ENCODE data around the gene SPACA5B.
"Not testable (repeated sequence)": the region's sequence is repeated elsewhere in the genome, so short reads cannot be mapped to it uniquely, and the experiment has no call there.

DNA sequence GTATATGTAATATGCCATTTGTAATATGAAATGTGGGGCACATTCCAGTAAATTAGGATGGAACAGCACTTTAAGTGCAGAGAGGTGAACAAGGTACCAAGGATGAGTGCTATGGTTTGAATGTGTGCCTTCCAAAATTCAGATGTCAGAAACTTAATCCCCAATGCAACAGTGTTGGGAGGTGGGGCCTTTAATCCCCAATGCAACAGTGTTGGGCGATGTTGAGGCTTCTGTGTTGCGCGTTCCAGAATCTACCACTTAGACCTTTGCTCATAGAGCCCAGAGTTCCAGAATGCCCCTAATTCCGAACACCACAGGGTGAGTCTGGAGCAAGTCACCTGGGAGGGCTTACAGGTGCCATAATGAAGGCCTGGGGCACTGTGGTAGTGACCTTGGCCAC is at the start of gene SPACA5B:
- TF ChIP-seq, protein P1, sequence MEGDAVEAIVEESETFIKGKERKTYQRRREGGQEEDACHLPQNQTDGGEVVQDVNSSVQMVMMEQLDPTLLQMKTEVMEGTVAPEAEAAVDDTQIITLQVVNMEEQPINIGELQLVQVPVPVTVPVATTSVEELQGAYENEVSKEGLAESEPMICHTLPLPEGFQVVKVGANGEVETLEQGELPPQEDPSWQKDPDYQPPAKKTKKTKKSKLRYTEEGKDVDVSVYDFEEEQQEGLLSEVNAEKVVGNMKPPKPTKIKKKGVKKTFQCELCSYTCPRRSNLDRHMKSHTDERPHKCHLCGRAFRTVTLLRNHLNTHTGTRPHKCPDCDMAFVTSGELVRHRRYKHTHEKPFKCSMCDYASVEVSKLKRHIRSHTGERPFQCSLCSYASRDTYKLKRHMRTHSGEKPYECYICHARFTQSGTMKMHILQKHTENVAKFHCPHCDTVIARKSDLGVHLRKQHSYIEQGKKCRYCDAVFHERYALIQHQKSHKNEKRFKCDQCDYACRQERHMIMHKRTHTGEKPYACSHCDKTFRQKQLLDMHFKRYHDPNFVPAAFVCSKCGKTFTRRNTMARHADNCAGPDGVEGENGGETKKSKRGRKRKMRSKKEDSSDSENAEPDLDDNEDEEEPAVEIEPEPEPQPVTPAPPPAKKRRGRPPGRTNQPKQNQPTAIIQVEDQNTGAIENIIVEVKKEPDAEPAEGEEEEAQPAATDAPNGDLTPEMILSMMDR (conservative IDR thresholded peaks at IDR 0.05; ENCODE audit: low read depth in 2 of 2) = not testable (repeated sequence)
- TF ChIP-seq EZH2phosphoT487 (IDR thresholded peaks at IDR 0.05; ENCODE audit: unreplicated experiment); NANOG (IDR thresholded peaks at IDR 0.05; ENCODE audit: borderline replicate concordance); POLR2AphosphoS5 (IDR thresholded peaks at IDR 0.05; ENCODE audit: low read depth); EZH2 (IDR thresholded peaks at IDR 0.05; ENCODE audit: low read depth, unreplicated experiment); JUNB (IDR thresholded peaks at IDR 0.05; ENCODE audit: unreplicated experiment); ZNF331 (CRISPR knock-in tag; IDR thresholded peaks at IDR 0.05; ENCODE audit: low read depth); CREB1 (CRISPR knock-in tag; IDR thresholded peaks at IDR 0.05; ENCODE audit: low read depth); STAT1 (IDR thresholded peaks at IDR 0.05; ENCODE audit: unreplicated experiment); ZNF114 (CRISPR knock-in tag; IDR thresholded peaks at IDR 0.05): not testable (repeated sequence)
- TF ChIP-seq, protein P2, sequence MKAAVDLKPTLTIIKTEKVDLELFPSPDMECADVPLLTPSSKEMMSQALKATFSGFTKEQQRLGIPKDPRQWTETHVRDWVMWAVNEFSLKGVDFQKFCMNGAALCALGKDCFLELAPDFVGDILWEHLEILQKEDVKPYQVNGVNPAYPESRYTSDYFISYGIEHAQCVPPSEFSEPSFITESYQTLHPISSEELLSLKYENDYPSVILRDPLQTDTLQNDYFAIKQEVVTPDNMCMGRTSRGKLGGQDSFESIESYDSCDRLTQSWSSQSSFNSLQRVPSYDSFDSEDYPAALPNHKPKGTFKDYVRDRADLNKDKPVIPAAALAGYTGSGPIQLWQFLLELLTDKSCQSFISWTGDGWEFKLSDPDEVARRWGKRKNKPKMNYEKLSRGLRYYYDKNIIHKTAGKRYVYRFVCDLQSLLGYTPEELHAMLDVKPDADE (IDR thresholded peaks at IDR 0.05) = not testable (repeated sequence)
- TF ChIP-seq, protein P3, sequence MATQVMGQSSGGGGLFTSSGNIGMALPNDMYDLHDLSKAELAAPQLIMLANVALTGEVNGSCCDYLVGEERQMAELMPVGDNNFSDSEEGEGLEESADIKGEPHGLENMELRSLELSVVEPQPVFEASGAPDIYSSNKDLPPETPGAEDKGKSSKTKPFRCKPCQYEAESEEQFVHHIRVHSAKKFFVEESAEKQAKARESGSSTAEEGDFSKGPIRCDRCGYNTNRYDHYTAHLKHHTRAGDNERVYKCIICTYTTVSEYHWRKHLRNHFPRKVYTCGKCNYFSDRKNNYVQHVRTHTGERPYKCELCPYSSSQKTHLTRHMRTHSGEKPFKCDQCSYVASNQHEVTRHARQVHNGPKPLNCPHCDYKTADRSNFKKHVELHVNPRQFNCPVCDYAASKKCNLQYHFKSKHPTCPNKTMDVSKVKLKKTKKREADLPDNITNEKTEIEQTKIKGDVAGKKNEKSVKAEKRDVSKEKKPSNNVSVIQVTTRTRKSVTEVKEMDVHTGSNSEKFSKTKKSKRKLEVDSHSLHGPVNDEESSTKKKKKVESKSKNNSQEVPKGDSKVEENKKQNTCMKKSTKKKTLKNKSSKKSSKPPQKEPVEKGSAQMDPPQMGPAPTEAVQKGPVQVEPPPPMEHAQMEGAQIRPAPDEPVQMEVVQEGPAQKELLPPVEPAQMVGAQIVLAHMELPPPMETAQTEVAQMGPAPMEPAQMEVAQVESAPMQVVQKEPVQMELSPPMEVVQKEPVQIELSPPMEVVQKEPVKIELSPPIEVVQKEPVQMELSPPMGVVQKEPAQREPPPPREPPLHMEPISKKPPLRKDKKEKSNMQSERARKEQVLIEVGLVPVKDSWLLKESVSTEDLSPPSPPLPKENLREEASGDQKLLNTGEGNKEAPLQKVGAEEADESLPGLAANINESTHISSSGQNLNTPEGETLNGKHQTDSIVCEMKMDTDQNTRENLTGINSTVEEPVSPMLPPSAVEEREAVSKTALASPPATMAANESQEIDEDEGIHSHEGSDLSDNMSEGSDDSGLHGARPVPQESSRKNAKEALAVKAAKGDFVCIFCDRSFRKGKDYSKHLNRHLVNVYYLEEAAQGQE (IDR thresholded peaks at IDR 0.05; ENCODE audit: unreplicated experiment) = not testable (repeated sequence)
- TF ChIP-seq, protein P4, sequence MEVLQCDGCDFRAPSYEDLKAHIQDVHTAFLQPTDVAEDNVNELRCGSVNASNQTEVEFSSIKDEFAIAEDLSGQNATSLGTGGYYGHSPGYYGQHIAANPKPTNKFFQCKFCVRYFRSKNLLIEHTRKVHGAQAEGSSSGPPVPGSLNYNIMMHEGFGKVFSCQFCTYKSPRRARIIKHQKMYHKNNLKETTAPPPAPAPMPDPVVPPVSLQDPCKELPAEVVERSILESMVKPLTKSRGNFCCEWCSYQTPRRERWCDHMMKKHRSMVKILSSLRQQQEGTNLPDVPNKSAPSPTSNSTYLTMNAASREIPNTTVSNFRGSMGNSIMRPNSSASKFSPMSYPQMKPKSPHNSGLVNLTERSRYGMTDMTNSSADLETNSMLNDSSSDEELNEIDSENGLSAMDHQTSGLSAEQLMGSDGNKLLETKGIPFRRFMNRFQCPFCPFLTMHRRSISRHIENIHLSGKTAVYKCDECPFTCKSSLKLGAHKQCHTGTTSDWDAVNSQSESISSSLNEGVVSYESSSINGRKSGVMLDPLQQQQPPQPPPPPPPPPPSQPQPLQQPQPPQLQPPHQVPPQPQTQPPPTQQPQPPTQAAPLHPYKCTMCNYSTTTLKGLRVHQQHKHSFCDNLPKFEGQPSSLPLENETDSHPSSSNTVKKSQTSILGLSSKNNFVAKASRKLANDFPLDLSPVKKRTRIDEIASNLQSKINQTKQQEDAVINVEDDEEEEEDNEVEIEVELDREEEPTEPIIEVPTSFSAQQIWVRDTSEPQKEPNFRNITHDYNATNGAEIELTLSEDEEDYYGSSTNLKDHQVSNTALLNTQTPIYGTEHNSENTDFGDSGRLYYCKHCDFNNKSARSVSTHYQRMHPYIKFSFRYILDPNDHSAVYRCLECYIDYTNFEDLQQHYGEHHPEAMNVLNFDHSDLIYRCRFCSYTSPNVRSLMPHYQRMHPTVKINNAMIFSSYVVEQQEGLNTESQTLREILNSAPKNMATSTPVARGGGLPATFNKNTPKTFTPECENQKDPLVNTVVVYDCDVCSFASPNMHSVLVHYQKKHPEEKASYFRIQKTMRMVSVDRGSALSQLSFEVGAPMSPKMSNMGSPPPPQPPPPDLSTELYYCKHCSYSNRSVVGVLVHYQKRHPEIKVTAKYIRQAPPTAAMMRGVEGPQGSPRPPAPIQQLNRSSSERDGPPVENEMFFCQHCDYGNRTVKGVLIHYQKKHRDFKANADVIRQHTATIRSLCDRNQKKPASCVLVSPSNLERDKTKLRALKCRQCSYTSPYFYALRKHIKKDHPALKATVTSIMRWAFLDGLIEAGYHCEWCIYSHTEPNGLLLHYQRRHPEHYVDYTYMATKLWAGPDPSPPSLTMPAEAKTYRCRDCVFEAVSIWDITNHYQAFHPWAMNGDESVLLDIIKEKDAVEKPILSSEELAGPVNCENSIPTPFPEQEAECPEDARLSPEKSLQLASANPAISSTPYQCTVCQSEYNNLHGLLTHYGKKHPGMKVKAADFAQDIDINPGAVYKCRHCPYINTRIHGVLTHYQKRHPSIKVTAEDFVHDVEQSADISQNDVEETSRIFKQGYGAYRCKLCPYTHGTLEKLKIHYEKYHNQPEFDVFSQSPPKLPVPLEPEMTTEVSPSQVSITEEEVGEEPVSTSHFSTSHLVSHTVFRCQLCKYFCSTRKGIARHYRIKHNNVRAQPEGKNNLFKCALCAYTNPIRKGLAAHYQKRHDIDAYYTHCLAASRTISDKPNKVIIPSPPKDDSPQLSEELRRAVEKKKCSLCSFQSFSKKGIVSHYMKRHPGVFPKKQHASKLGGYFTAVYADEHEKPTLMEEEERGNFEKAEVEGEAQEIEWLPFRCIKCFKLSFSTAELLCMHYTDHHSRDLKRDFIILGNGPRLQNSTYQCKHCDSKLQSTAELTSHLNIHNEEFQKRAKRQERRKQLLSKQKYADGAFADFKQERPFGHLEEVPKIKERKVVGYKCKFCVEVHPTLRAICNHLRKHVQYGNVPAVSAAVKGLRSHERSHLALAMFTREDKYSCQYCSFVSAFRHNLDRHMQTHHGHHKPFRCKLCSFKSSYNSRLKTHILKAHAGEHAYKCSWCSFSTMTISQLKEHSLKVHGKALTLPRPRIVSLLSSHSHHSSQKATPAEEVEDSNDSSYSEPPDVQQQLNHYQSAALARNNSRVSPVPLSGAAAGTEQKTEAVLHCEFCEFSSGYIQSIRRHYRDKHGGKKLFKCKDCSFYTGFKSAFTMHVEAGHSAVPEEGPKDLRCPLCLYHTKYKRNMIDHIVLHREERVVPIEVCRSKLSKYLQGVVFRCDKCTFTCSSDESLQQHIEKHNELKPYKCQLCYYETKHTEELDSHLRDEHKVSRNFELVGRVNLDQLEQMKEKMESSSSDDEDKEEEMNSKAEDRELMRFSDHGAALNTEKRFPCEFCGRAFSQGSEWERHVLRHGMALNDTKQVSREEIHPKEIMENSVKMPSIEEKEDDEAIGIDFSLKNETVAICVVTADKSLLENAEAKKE (CRISPR knock-in tag; IDR thresholded peaks at IDR 0.05) = not testable (repeated sequence)

Data from GM23338 (cell line).